CD4-positive, CD25-positive, alpha-beta regulatory T cell (primary cell): ENCODE results near the gene ARID5A. TPM values are rescaled to one million over a fixed set of nuclear protein-coding genes. Genes with fewer than 3 reads are reported as not detected.

ENCODE experiments used
- ATAC-seq, 2 donors: fragments of 150-1000 bp; cut with Tn5 transposase; one replicate each; pipeline ENCODE4 v1.10.0; 2021; ENCODE audit warnings: low read depth in 2 of 2, moderate number of reproducible peaks in 2 of 2, moderate library complexity in 1 of 2
- DNase-seq, 3 donors: peaks; one replicate each; pipeline versions ENCODE4 v3.0.0 to v3.0.0-alpha.2; 2012 to 2022; ENCODE audit warnings: mixed read lengths in 1 of 3
- H3K27ac ChIP-seq: one replicate; pipeline ENCODE4 v1.7.0; 2013; ENCODE audit warnings: mild to moderate bottlenecking, low read length; ENCODE audit not compliant: insufficient read depth, poor library complexity, severe bottlenecking
- H3K27me3 ChIP-seq: one replicate; pipeline ENCODE4 v1.7.0; 2013; ENCODE audit warnings: low read length; ENCODE audit not compliant: control insufficient read depth, insufficient read depth
- H3K36me3 ChIP-seq: one replicate; pipeline ENCODE4 v1.7.0; 2013; ENCODE audit warnings: mild to moderate bottlenecking, low read length, moderate library complexity; ENCODE audit not compliant: control insufficient read depth, insufficient read depth
- H3K4me1 ChIP-seq: 2 replicates; pipeline ENCODE4 v1.7.0; 2013; ENCODE audit warnings: mild to moderate bottlenecking, low read length; ENCODE audit not compliant: insufficient read depth, control insufficient read depth, poor library complexity, severe bottlenecking
- H3K4me3 ChIP-seq: one replicate; pipeline ENCODE4 v1.7.0; 2013; ENCODE audit warnings: low read depth, mild to moderate bottlenecking, low read length, moderate library complexity
- H3K9me3 ChIP-seq, 2 experiments: 1 replicate in 1 of 2; 2 replicates in 1 of 2; pipeline ENCODE4 v1.7.0; 2013; ENCODE audit warnings: low read length in 2 of 2, mild to moderate bottlenecking in 1 of 2, moderate library complexity in 1 of 2; ENCODE audit not compliant: control insufficient read depth in 2 of 2
- H3K27ac Mint-ChIP-seq, 3 donors: one replicate each; pipeline ENCODE4 v1.8.0; 2020 to 2022; ENCODE audit warnings: mild to moderate bottlenecking in 3 of 3, mixed read lengths in 3 of 3, moderate library complexity in 2 of 3
- H3K27me3 Mint-ChIP-seq: one replicate; pipeline ENCODE4 v1.8.0; 2022; ENCODE audit warnings: mild to moderate bottlenecking, mixed read lengths
- H3K36me3 Mint-ChIP-seq: one replicate; pipeline ENCODE4 v1.8.0; 2020; ENCODE audit warnings: mixed read lengths
- H3K4me1 Mint-ChIP-seq, 4 donors: one replicate each; pipeline ENCODE4 v1.8.0; 2020 to 2022; ENCODE audit warnings: mixed read lengths in 4 of 4, mild to moderate bottlenecking in 1 of 4
- H3K4me3 Mint-ChIP-seq, 4 donors: one replicate each; pipeline ENCODE4 v1.8.0; 2020 to 2022; ENCODE audit warnings: mild to moderate bottlenecking in 4 of 4, mixed read lengths in 4 of 4, moderate library complexity in 3 of 4
- H3K9me3 Mint-ChIP-seq, 7 donors: one replicate each; pipeline ENCODE4 v1.8.0; 2020 to 2022; ENCODE audit warnings: mixed read lengths in 7 of 7, mild to moderate bottlenecking in 3 of 7, moderate library complexity in 2 of 7
- polyA plus RNA-seq, 4 donors: library from polyadenylated mRNA; unstranded; fragments of 300-500 nt; fragmentation: Illumina TruSeq; gene quantifications; one replicate each; pipeline ENCODE4 v1.2.3, GENCODE V29; 2021
- total RNA-seq: library from RNA; stranded (reverse); gene quantifications from one replicate; pipeline ENCODE4 v1.2.3, GENCODE V29; 2022

ARID5A gene
- total RNA-seq, result 180 TPM
- polyA plus RNA-seq, result 10 to 100 TPM; 63.5 to 85.6 (median 73.6) TPM

GRCh38 chr2:96536445-96537065 is at the start of gene ARID5A:
ARID5A (plus strand) TSS chr2:96536752; CDS start chr2:96536827, 75 bp downstream.
- DNase-seq (peak; percentile 85 to 94 (median 88)), ATAC-seq (peak; percentile 66)
- H3K27me3 ChIP-seq, result no peaks in the 10 kb centered on the region
- peaks cover 10% of the 10 kb centered on the region for H3K27me3 Mint-ChIP-seq
- H3K4me1 Mint-ChIP-seq, result peaks cover 8 to 64% (median 44%) of the 10 kb centered on the region in 4 donors
- H3K27ac Mint-ChIP-seq, result peak within 1 kb of the TSS; percentile 98 to 99 (median 98)
- peak within 1 kb of the TSS; percentile 98 for H3K27ac ChIP-seq
- peaks cover 10% of the 10 kb centered on the region for H3K36me3 ChIP-seq
- H3K9me3 Mint-ChIP-seq, result no peaks in the 10 kb centered on the region
- peak within 1 kb of the TSS; percentile 90 to 98 (median 96) for H3K4me3 Mint-ChIP-seq
- peak within 1 kb of the TSS; percentile 90 for H3K4me3 ChIP-seq
- H3K36me3 Mint-ChIP-seq, result peaks cover 3% of the 10 kb centered on the region
- H3K9me3 ChIP-seq, result no peaks in the 10 kb centered on the region
- peaks cover 47% of the 10 kb centered on the region for H3K4me1 ChIP-seq

- peaks cover 0 to 5% (median 1%) of the 10 kb centered on the region in 7 donors for H3K9me3 Mint-ChIP-seq
- Histone ChIP-seq H3K4me1 (peaks cover 10% of the 10 kb centered on the region), H3K27me3 (no peaks in the 10 kb centered on the region), H3K36me3 (no peaks in the 10 kb centered on the region), H3K27ac (no peak overlapping the region), H3K9me3 (peaks cover 2 to 5% of the 10 kb centered on the region in 2 experiments), H3K4me3 (no peak overlapping the region)
- no peaks in the 10 kb centered on the region for H3K36me3 Mint-ChIP-seq
- peaks cover 16 to 29% (median 24%) of the 10 kb centered on the region in 4 donors for H3K4me1 Mint-ChIP-seq
- no peaks in the 10 kb centered on the region for H3K27me3 Mint-ChIP-seq
- H3K4me3 Mint-ChIP-seq, result no peak overlapping the region
- peak overlapping the region in 1 of 3 donors; percentile 38 for H3K27ac Mint-ChIP-seq
- no peak for DNase-seq
- no peak for ATAC-seq
Measured at GRCh38 chr2:96489261-96489660, 47.3 kb upstream of the ARID5A start.

GRCh38 chr2:96489663-96490062 is 46.9 kb upstream of the ARID5A start:
- Mint-ChIP-seq H3K9me3 (peaks cover 0 to 8% (median 3%) of the 10 kb centered on the region in 7 donors), H3K27ac (peak overlapping the region in 1 of 3 donors; percentile 38), H3K27me3 (no peaks in the 10 kb centered on the region), H3K4me1 (peaks cover 16 to 28% (median 22%) of the 10 kb centered on the region in 4 donors), H3K36me3 (no peaks in the 10 kb centered on the region), H3K4me3 (no peak overlapping the region)
- Histone ChIP-seq H3K27ac (no peak overlapping the region), H3K4me3 (no peak overlapping the region), H3K4me1 (peaks cover 10% of the 10 kb centered on the region), H3K9me3 (peaks cover 6 to 7% of the 10 kb centered on the region in 2 experiments), H3K36me3 (no peaks in the 10 kb centered on the region), H3K27me3 (no peaks in the 10 kb centered on the region)
- DNase-seq (no peak), ATAC-seq (no peak)

GRCh38 chr2:96491860-96492497 is 44.6 kb upstream of the ARID5A start:
- ATAC-seq (no peak), DNase-seq (peak in 1 of 3 donors; percentile 52)
- Mint-ChIP-seq H3K27ac (no peak overlapping the region), H3K4me1 (peaks cover 3 to 10% (median 4%) of the 10 kb centered on the region in 4 donors), H3K4me3 (no peak overlapping the region), H3K36me3 (peaks cover 4% of the 10 kb centered on the region), H3K9me3 (peaks cover 4 to 18% (median 7%) of the 10 kb centered on the region in 7 donors), H3K27me3 (no peaks in the 10 kb centered on the region)
- no peaks in the 10 kb centered on the region for H3K27me3 ChIP-seq
- H3K27ac ChIP-seq, result no peak overlapping the region
- no peaks in the 10 kb centered on the region for H3K36me3 ChIP-seq
- H3K4me3 ChIP-seq, result no peak overlapping the region
- peaks cover 7% of the 10 kb centered on the region in 2 experiments for H3K9me3 ChIP-seq
- H3K4me1 ChIP-seq, result no peaks in the 10 kb centered on the region

- Mint-ChIP-seq H3K4me3 (no peak overlapping the region), H3K36me3 (peaks cover 4% of the 10 kb centered on the region), H3K9me3 (peaks cover 4 to 18% (median 7%) of the 10 kb centered on the region in 7 donors), H3K27me3 (no peaks in the 10 kb centered on the region), H3K4me1 (peaks cover 0 to 8% (median 1%) of the 10 kb centered on the region in 4 donors), H3K27ac (no peak overlapping the region)
- Histone ChIP-seq H3K27me3 (no peaks in the 10 kb centered on the region), H3K9me3 (peaks cover 7% of the 10 kb centered on the region in 2 experiments), H3K36me3 (no peaks in the 10 kb centered on the region), H3K4me1 (no peaks in the 10 kb centered on the region), H3K4me3 (no peak overlapping the region), H3K27ac (no peak overlapping the region)
- DNase-seq, result no peak
- no peak for ATAC-seq
Measured at GRCh38 chr2:96493072-96493471, 43.5 kb upstream of the ARID5A start.

- no peak for DNase-seq
- H3K4me3 Mint-ChIP-seq, result no peak overlapping the region
- H3K9me3 Mint-ChIP-seq, result peaks cover 4 to 18% (median 5%) of the 10 kb centered on the region in 7 donors
- H3K27me3 Mint-ChIP-seq, result no peaks in the 10 kb centered on the region
- Histone ChIP-seq H3K36me3 (no peaks in the 10 kb centered on the region), H3K4me1 (no peaks in the 10 kb centered on the region), H3K27me3 (no peaks in the 10 kb centered on the region), H3K27ac (no peak overlapping the region), H3K4me3 (no peak overlapping the region), H3K9me3 (peaks cover 7% of the 10 kb centered on the region in 2 experiments)
- H3K36me3 Mint-ChIP-seq, result peaks cover 4% of the 10 kb centered on the region
- ATAC-seq, result no peak
- peaks cover 0 to 8% (median 1%) of the 10 kb centered on the region in 4 donors for H3K4me1 Mint-ChIP-seq
- no peak overlapping the region for H3K27ac Mint-ChIP-seq
Measured at GRCh38 chr2:96494188-96494587, 42.4 kb upstream of the ARID5A start.

- no peak for DNase-seq
- Mint-ChIP-seq H3K27me3 (peaks cover 3% of the 10 kb centered on the region), H3K27ac (no peak overlapping the region), H3K9me3 (peaks cover 4 to 18% (median 5%) of the 10 kb centered on the region in 7 donors), H3K4me3 (no peak overlapping the region), H3K36me3 (peaks cover 4% of the 10 kb centered on the region), H3K4me1 (peaks cover 2 to 8% (median 3%) of the 10 kb centered on the region in 4 donors)
- no peaks in the 10 kb centered on the region for H3K27me3 ChIP-seq
- ATAC-seq, result no peak
- peaks cover 7% of the 10 kb centered on the region in 2 experiments for H3K9me3 ChIP-seq
- H3K36me3 ChIP-seq, result no peaks in the 10 kb centered on the region
- H3K4me1 ChIP-seq, result no peaks in the 10 kb centered on the region
- no peak overlapping the region for H3K27ac ChIP-seq
- no peak overlapping the region for H3K4me3 ChIP-seq
Measured at GRCh38 chr2:96495982-96496629, 40.4 kb upstream of the ARID5A start.
